ENCODE data around the gene CLEC14A. TPM values are rescaled to one million over a fixed set of nuclear protein-coding genes. Genes with fewer than 3 reads are reported as not detected.

CLEC14A gene
- total RNA-seq, 2 experiments from 2014 or later, result not detected

- DNase-seq (ENCODE audit: low spot score), result no peak
- Histone ChIP-seq H3K4me3 (ENCODE audit: low read depth, low read length, poor library complexity, severe bottlenecking) (no peak overlapping the region), H3K4me2 (ENCODE audit: low read length) (no peak overlapping the region), H3K9me3 (ENCODE audit: low read length) (peaks cover 15% of the 10 kb centered on the region), H3K79me2 (ENCODE audit: insufficient read depth, low read depth, low read length) (no peaks in the 10 kb centered on the region), H3K9me2 (ENCODE audit: insufficient read depth, low read length) (no peaks in the 10 kb centered on the region), H3K27ac (ENCODE audit: low read depth, low read length, poor library complexity, severe bottlenecking) (no peak overlapping the region), H3K4me1 (ENCODE audit: insufficient read depth, low read length, poor library complexity, severe bottlenecking) (peaks cover 7% of the 10 kb centered on the region), H3K36me3 (ENCODE audit: insufficient read depth, low read length) (no peaks in the 10 kb centered on the region), H4K20me1 (ENCODE audit: insufficient read depth, low read length) (no peaks in the 10 kb centered on the region), H2AFZ (ENCODE audit: low read length) (no peak overlapping the region)
- no peak for TF ChIP-seq EZH2phosphoT487 (IDR thresholded peaks at IDR 0.05; ENCODE audit: borderline replicate concordance, low read depth, low read length)
- TF ChIP-seq, protein P1, sequence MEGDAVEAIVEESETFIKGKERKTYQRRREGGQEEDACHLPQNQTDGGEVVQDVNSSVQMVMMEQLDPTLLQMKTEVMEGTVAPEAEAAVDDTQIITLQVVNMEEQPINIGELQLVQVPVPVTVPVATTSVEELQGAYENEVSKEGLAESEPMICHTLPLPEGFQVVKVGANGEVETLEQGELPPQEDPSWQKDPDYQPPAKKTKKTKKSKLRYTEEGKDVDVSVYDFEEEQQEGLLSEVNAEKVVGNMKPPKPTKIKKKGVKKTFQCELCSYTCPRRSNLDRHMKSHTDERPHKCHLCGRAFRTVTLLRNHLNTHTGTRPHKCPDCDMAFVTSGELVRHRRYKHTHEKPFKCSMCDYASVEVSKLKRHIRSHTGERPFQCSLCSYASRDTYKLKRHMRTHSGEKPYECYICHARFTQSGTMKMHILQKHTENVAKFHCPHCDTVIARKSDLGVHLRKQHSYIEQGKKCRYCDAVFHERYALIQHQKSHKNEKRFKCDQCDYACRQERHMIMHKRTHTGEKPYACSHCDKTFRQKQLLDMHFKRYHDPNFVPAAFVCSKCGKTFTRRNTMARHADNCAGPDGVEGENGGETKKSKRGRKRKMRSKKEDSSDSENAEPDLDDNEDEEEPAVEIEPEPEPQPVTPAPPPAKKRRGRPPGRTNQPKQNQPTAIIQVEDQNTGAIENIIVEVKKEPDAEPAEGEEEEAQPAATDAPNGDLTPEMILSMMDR (conservative IDR thresholded peaks at IDR 0.05; ENCODE audit: low read length), result no peak
- intact Hi-C loops (cut with micrococcal nuclease; ENCODE audit: unreplicated experiment), result no loop called here
- POLR2A ChIA-PET, result interaction anchor here (0.6 kb wide), 1 partner anchor 88 kb away, joined by 3 read pairs; no protein-coding TSS in a partner anchor
- BruUV-seq (replicated peaks), result no TSS peak
- CTCF ChIA-PET (ENCODE audit: unreplicated experiment), result no interaction called here
These were observed 44.6 kb downstream of the CLEC14A start for GRCh38 chr14:38211255-38211735.

DNA sequence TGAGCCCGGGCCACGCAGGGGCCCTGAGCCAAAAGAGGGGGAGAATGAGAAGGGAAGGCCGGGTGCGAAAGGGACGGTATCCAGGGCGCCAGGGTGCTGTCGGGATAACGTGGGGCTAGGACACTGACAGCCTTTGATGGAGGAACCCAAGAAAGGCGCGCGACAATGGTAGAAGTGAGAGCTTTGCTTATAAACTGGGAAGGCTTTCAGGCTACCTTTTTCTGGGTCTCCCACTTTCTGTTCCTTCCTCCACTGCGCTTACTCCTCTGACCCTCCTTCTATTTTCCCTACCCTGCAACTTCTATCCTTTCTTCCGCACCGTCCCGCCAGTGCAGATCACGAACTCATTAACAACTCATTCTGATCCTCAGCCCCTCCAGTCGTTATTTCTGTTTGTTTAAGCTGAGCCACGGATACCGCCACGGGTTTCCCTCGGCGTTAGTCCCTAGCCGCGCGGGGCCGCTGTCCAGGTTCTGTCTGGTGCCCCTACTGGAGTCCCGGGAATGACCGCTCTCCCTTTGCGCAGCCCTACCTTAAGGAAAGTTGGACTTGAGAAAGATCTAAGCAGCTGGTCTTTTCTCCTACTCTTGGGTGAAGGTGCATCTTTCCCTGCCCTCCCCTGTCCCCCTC, 45.2 kb downstream of the CLEC14A start:
- POLR2A ChIA-PET, result interaction anchor here (0.6 kb wide), 1 partner anchor 88 kb away, joined by 3 read pairs; no protein-coding TSS in a partner anchor

More for the DNA sequence above, 45.2 kb downstream of the CLEC14A start:
- Histone ChIP-seq H2AFZ (ENCODE audit: low read length) (no peak overlapping the region), H3K9me3 (ENCODE audit: low read length) (peaks cover 19% of the 10 kb centered on the region), H3K27ac (ENCODE audit: low read depth, low read length, poor library complexity, severe bottlenecking) (no peak overlapping the region), H3K4me2 (ENCODE audit: low read length) (no peak overlapping the region), H3K79me2 (ENCODE audit: insufficient read depth, low read depth, low read length) (no peaks in the 10 kb centered on the region), H3K4me3 (ENCODE audit: low read depth, low read length, poor library complexity, severe bottlenecking) (no peak overlapping the region), H3K9me2 (ENCODE audit: insufficient read depth, low read length) (no peaks in the 10 kb centered on the region), H3K4me1 (ENCODE audit: insufficient read depth, low read length, poor library complexity, severe bottlenecking) (peaks cover 7% of the 10 kb centered on the region), H4K20me1 (ENCODE audit: insufficient read depth, low read length) (no peaks in the 10 kb centered on the region), H3K36me3 (ENCODE audit: insufficient read depth, low read length) (no peaks in the 10 kb centered on the region)
- BruUV-seq (replicated peaks), result no TSS peak
- CTCF ChIA-PET (ENCODE audit: unreplicated experiment), result no interaction called here
- intact Hi-C loops (cut with micrococcal nuclease; ENCODE audit: unreplicated experiment), result no loop called here
- TF ChIP-seq, protein P1 (conservative IDR thresholded peaks at IDR 0.05; ENCODE audit: low read length), result no peak
- no peak for TF ChIP-seq EZH2phosphoT487 (IDR thresholded peaks at IDR 0.05; ENCODE audit: borderline replicate concordance, low read depth, low read length)
- no peak for DNase-seq (ENCODE audit: low spot score)

Data from OCI-LY7 (cell line).